ENCODE results near the gene VPS8. TPM values are rescaled to one million over a fixed set of nuclear protein-coding genes. Genes with fewer than 3 reads are reported as not detected.

The VPS8 gene
- total and polyA plus RNA-seq, 9 of the 15 experiments (the other 6 are each of a cell fraction or from before 2014, with no cell fraction given) = 7.2 to 41.0 (median 28.3) TPM

DNA sequence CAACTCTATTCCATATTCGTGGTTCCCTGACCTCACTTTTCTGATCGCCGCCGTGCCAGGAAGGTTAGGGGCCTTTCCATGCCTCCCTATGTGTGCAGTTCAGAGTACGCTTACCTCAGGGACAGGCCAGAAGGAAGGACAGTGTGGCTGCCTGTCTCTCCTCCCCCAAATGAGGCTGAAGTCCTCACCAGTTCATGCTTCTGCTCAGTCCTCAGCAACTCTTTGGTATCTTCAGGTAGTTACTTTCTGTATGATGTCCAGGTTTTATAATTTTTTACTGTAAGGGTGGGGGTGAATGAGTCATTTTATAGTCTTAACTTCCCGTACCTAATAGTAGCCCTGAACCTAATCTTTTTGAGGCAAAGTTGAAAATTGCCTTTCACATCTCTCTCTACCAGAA, 98.7 kb downstream of the VPS8 start (continued):
- TF ChIP-seq ZBTB40 (IDR thresholded peaks at IDR 0.05) (no peak), ZBTB40 (CRISPR knock-in tag; IDR thresholded peaks at IDR 0.05) (no peak), NKRF (IDR thresholded peaks at IDR 0.05; ENCODE audit: borderline replicate concordance) (no peak), ZNF445 (CRISPR knock-in tag; IDR thresholded peaks at IDR 0.05; ENCODE audit: low read depth) (no peak), HCFC1 (IDR thresholded peaks at IDR 0.05; ENCODE audit: low read depth, low read length) (no peak), ZNF778 (CRISPR knock-in tag; IDR thresholded peaks at IDR 0.05) (no peak), RBM14 (IDR thresholded peaks at IDR 0.05; ENCODE audit: borderline replicate concordance, insufficient read depth, low read depth, low read length) (no peak), ZNF785 (CRISPR knock-in tag; IDR thresholded peaks at IDR 0.05) (no peak), FOS (IDR thresholded peaks at IDR 0.05; ENCODE audit: extremely low read depth, insufficient read length) (no peak), NCOR1 (IDR thresholded peaks at IDR 0.05) (no peak)
- TF ChIP-seq, protein P1, sequence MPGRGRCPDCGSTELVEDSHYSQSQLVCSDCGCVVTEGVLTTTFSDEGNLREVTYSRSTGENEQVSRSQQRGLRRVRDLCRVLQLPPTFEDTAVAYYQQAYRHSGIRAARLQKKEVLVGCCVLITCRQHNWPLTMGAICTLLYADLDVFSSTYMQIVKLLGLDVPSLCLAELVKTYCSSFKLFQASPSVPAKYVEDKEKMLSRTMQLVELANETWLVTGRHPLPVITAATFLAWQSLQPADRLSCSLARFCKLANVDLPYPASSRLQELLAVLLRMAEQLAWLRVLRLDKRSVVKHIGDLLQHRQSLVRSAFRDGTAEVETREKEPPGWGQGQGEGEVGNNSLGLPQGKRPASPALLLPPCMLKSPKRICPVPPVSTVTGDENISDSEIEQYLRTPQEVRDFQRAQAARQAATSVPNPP (IDR thresholded peaks at IDR 0.05; ENCODE audit: borderline replicate concordance, insufficient read depth, insufficient read length) = no peak
- TF ChIP-seq, protein P2, sequence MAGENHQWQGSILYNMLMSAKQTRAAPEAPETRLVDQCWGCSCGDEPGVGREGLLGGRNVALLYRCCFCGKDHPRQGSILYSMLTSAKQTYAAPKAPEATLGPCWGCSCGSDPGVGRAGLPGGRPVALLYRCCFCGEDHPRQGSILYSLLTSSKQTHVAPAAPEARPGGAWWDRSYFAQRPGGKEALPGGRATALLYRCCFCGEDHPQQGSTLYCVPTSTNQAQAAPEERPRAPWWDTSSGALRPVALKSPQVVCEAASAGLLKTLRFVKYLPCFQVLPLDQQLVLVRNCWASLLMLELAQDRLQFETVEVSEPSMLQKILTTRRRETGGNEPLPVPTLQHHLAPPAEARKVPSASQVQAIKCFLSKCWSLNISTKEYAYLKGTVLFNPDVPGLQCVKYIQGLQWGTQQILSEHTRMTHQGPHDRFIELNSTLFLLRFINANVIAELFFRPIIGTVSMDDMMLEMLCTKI (IDR thresholded peaks at IDR 0.05; ENCODE audit: partially characterized antibody) = no peak
- TF ChIP-seq, protein P3, sequence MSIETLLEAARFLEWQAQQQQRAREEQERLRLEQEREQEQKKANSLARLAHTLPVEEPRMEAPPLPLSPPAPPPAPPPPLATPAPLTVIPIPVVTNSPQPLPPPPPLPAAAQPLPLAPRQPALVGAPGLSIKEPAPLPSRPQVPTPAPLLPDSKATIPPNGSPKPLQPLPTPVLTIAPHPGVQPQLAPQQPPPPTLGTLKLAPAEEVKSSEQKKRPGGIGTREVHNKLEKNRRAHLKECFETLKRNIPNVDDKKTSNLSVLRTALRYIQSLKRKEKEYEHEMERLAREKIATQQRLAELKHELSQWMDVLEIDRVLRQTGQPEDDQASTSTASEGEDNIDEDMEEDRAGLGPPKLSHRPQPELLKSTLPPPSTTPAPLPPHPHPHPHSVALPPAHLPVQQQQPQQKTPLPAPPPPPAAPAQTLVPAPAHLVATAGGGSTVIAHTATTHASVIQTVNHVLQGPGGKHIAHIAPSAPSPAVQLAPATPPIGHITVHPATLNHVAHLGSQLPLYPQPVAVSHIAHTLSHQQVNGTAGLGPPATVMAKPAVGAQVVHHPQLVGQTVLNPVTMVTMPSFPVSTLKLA (conservative IDR thresholded peaks at IDR 0.05) = no peak

Measured in K562 (cell line).